GM18873 (cell line): ENCODE measurements around the gene SDC1.

Source experiments
- ATAC-seq: cut with Tn5 transposase; IDR thresholded peaks from one replicate; pipeline ENCODE4 v1.9.1; 2021; ENCODE audit warnings: mild to moderate bottlenecking, moderate library complexity, moderate number of reproducible peaks; ENCODE audit not compliant: unreplicated experiment, low FRiP score

SDC1 gene

GRCh38 chr2:20186855-20187187, 38.1 kb downstream of the SDC1 start:
- ATAC-seq = no peak

- no peak for ATAC-seq
These were observed 38.7 kb downstream of the SDC1 start for GRCh38 chr2:20186078-20186854.

- ATAC-seq = no peak
These were observed 39.5 kb downstream of the SDC1 start for GRCh38 chr2:20185176-20186022.

- no peak for ATAC-seq
These were observed 40.6 kb downstream of the SDC1 start for GRCh38 chr2:20184067-20184938.

GRCh38 chr2:20183373-20183772, 41.6 kb downstream of the SDC1 start:
- ATAC-seq = no peak

- no peak for ATAC-seq
These were observed 42.5 kb downstream of the SDC1 start for GRCh38 chr2:20182241-20182931.

GRCh38 chr2:20181761-20182160, 43.2 kb downstream of the SDC1 start:
- ATAC-seq = no peak

GRCh38 chr2:20180676-20181648, 44.0 kb downstream of the SDC1 start:
- ATAC-seq = no peak

- ATAC-seq = no peak
These were observed 45.0 kb downstream of the SDC1 start for GRCh38 chr2:20179755-20180594.

GRCh38 chr2:20179466-20179754, 45.5 kb downstream of the SDC1 start:
- no peak for ATAC-seq

- no peak for ATAC-seq
These were observed 46.1 kb downstream of the SDC1 start for GRCh38 chr2:20178666-20179465.

GRCh38 chr2:20178249-20178607, 46.7 kb downstream of the SDC1 start:
- no peak for ATAC-seq

- no peak for ATAC-seq
These were observed 47.2 kb downstream of the SDC1 start for GRCh38 chr2:20177556-20178248.

- no peak for ATAC-seq
These were observed 48.2 kb downstream of the SDC1 start for GRCh38 chr2:20176760-20177159.

- ATAC-seq = no peak
These were observed 49.0 kb downstream of the SDC1 start for GRCh38 chr2:20175931-20176330.

GRCh38 chr2:20175267-20175666, 49.7 kb downstream of the SDC1 start:
- ATAC-seq = no peak

GRCh38 chr2:20174410-20174809, 50.5 kb downstream of the SDC1 start:
- ATAC-seq = no peak
